Kidney glomerular epithelial cell (primary cell): ENCODE measurements around the gene TTLL6.

Source experiments
- DNase-seq: peaks from one replicate; lab custom pipeline; 2025; lab: John Stamatoyannopoulos, UW

TTLL6 gene

GRCh38 chr17:48738424-48738802 is 78.6 kb downstream of the TTLL6 start:
- DNase-seq: no peak

- no peak for DNase-seq
Observed at GRCh38 chr17:48737330-48738043, 79.5 kb downstream of the TTLL6 start.

GRCh38 chr17:48735062-48735351 is 82.0 kb downstream of the TTLL6 start:
- DNase-seq: no peak

- DNase-seq: no peak
Observed at GRCh38 chr17:48734333-48735061, 82.5 kb downstream of the TTLL6 start.

GRCh38 chr17:48733632-48734328 is 83.2 kb downstream of the TTLL6 start:
- DNase-seq: no peak

- DNase-seq: no peak
Observed at GRCh38 chr17:48732688-48733629, 84.1 kb downstream of the TTLL6 start.

GRCh38 chr17:48731355-48731754 is 85.7 kb downstream of the TTLL6 start:
- no peak for DNase-seq

GRCh38 chr17:48730240-48730550 is 86.8 kb downstream of the TTLL6 start:
- no peak for DNase-seq

GRCh38 chr17:48729335-48730239 is 87.4 kb downstream of the TTLL6 start:
- DNase-seq: no peak

- no peak for DNase-seq
Observed at GRCh38 chr17:48728232-48729231, 88.5 kb downstream of the TTLL6 start, which contains the start of gene HOXB13. HOXB13 (minus strand) TSS chr17:48728750; CDS start chr17:48728593, 157 bp downstream.

- DNase-seq: no peak
Observed at GRCh38 chr17:48727415-48728175, 89.4 kb downstream of the TTLL6 start.

GRCh38 chr17:48726916-48727286 is 90.1 kb downstream of the TTLL6 start:
- DNase-seq: no peak

- no peak for DNase-seq
Observed at GRCh38 chr17:48726114-48726915, 90.7 kb downstream of the TTLL6 start.

GRCh38 chr17:48725288-48726064 is 91.6 kb downstream of the TTLL6 start:
- no peak for DNase-seq

GRCh38 chr17:48725004-48725287 is 92.1 kb downstream of the TTLL6 start:
- no peak for DNase-seq

GRCh38 chr17:48724251-48725003 is 92.6 kb downstream of the TTLL6 start:
- peak; percentile 49 for DNase-seq
